GM19328 (cell line): Measurements from ENCODE around the gene SPTBN5.

ENCODE experiments used
- ATAC-seq: cut with Tn5 transposase; IDR thresholded peaks from one replicate; pipeline ENCODE4 v1.9.1; 2021; ENCODE audit warnings: mild to moderate bottlenecking, moderate library complexity; ENCODE audit not compliant: unreplicated experiment

SPTBN5 gene

GRCh38 chr15:41809121-41809520 is 84.7 kb downstream of the SPTBN5 start:
- no peak for ATAC-seq

- ATAC-seq = no peak
Observed at GRCh38 chr15:41806291-41807181, 87.3 kb downstream of the SPTBN5 start.

- ATAC-seq = no peak
Observed at GRCh38 chr15:41805711-41806110, 88.1 kb downstream of the SPTBN5 start.

GRCh38 chr15:41804916-41805666 is 88.8 kb downstream of the SPTBN5 start:
- ATAC-seq = no peak

GRCh38 chr15:41804361-41804760 is 89.5 kb downstream of the SPTBN5 start:
- ATAC-seq = no peak

- ATAC-seq = no peak
Observed at GRCh38 chr15:41801850-41802455, 91.9 kb downstream of the SPTBN5 start.

- ATAC-seq = no peak
Observed at GRCh38 chr15:41801185-41801584, 92.7 kb downstream of the SPTBN5 start.

- ATAC-seq = no peak
Observed at GRCh38 chr15:41799488-41799805, 94.4 kb downstream of the SPTBN5 start.

- ATAC-seq = no peak
Observed at GRCh38 chr15:41798607-41799487, 95.0 kb downstream of the SPTBN5 start.
